HUDEP-2 (cell line): Measurements from ENCODE around the gene FAM83B.
"Not testable (repeated sequence)": the region's sequence is repeated elsewhere in the genome, so short reads cannot be mapped to it uniquely, and the experiment has no call there.

Experiments
- DNase-seq, 76 experiments: peaks; one replicate each; lab custom pipeline; 2025; ENCODE audit not compliant: unreplicated experiment in 76 of 76; lab: John Stamatoyannopoulos, UW

The FAM83B gene

GRCh38 chr6:54860739-54861138, 14.2 kb downstream of the FAM83B start:
- no peak for DNase-seq

GRCh38 chr6:54861905-54862616, 15.5 kb downstream of the FAM83B start:
- DNase-seq: no peak

- no peak for DNase-seq
These were observed 17.7 kb downstream of the FAM83B start for GRCh38 chr6:54864272-54864671.

GRCh38 chr6:54865091-54865631, 18.6 kb downstream of the FAM83B start:
- no peak for DNase-seq

GRCh38 chr6:54868556-54868955, 22.0 kb downstream of the FAM83B start:
- no peak for DNase-seq

GRCh38 chr6:54873599-54873998, 27.0 kb downstream of the FAM83B start:
- DNase-seq: no peak

GRCh38 chr6:54874349-54875048, 27.9 kb downstream of the FAM83B start:
- no peak for DNase-seq

- DNase-seq: no peak
These were observed 29.0 kb downstream of the FAM83B start for GRCh38 chr6:54875539-54875938.

- no peak for DNase-seq
These were observed 29.8 kb downstream of the FAM83B start for GRCh38 chr6:54876365-54876764.

GRCh38 chr6:54876871-54877270, 30.3 kb downstream of the FAM83B start:
- DNase-seq: no peak

GRCh38 chr6:54877713-54878317, 31.2 kb downstream of the FAM83B start:
- no peak for DNase-seq

GRCh38 chr6:54878718-54879117, 32.1 kb downstream of the FAM83B start:
- no peak for DNase-seq

GRCh38 chr6:54879188-54879985, 32.8 kb downstream of the FAM83B start:
- no peak for DNase-seq

- DNase-seq: no peak
These were observed 34.6 kb downstream of the FAM83B start for GRCh38 chr6:54881067-54881730.

- DNase-seq: not testable (repeated sequence)
These were observed 35.3 kb downstream of the FAM83B start for GRCh38 chr6:54881891-54882290.

- no peak for DNase-seq
These were observed 40.5 kb downstream of the FAM83B start for GRCh38 chr6:54886932-54887584.

- no peak for DNase-seq
These were observed 45.0 kb downstream of the FAM83B start for GRCh38 chr6:54891536-54891935.

GRCh38 chr6:54892831-54893230, 46.3 kb downstream of the FAM83B start:
- DNase-seq: no peak

GRCh38 chr6:54893818-54894217, 47.2 kb downstream of the FAM83B start:
- DNase-seq: no peak

- no peak for DNase-seq
These were observed 49.7 kb downstream of the FAM83B start for GRCh38 chr6:54896302-54896701.
